Gastroesophageal sphincter (tissue), 3 donors: ENCODE measurements around the gene APOB.

Source experiments
- EP300 ChIP-seq: sonication (generic); formaldehyde crosslinking; IDR thresholded peaks from one replicate; pipeline ENCODE4 v1.6.1; 2017; ENCODE audit warnings: antibody characterized with exemption, mild to moderate bottlenecking
- POLR2A ChIP-seq, 2 donors: fragments of 450-650 bp; IDR thresholded peaks; one replicate each; pipeline ENCODE4 v1.6.1; 2017; ENCODE audit warnings: antibody characterized with exemption in 2 of 2, mild to moderate bottlenecking in 2 of 2, moderate library complexity in 1 of 2
- TF ChIP-seq, protein P1 (sequence below), 4 experiments: fragments of 200-600 bp in 2 of 4; fragments of 450-650 bp in 2 of 4; sonication (generic) in 1 of 4; IDR thresholded peaks; one replicate each; pipeline ENCODE4 v1.5.1; 2017 to 2019; ENCODE audit warnings: antibody characterized with exemption in 4 of 4, mild to moderate bottlenecking in 2 of 4, moderate library complexity in 2 of 4

DNA sequence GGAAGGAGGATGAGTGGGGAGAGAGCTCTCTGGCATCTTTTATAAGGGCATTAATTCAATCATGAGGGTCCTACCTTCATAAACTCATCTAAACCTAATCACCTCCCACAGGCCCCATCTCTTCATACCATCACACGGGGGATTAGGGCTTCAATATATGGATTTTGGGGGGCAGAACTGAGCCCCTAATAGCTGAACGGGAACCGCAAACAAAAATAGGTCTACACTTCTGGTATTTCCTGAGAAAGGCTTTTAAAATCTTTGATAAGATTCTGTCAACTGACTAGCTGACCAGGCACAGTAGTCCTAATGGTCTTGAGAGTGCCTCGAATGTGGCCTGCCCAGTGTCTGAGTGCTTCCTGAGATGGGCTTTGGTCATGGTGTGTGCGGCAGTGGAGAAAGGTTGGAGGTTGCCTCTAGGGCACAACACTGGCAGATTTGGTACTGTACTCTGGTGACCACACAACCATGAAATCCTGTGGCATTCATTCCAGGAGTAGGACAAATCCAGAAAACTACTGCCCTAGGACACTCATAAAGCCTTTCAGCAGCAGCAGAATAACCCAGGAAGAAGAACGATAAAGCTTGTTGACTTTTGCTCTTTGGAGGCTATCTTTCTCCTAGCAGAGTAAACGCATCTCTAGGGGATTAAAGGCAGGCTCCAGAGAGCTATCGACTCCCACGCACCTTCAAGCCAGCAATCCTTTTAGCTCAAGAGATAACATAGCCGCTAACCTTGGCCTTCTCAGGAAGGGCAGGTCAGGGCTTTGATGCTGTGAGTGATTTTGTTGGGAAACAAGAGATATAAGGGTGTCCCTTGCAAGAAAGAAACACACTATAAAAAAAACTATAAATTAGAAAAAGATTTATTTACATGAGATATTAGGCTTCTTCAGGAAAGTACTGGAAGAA is 12.3 kb upstream of the APOB start:
- TF ChIP-seq, protein P1, sequence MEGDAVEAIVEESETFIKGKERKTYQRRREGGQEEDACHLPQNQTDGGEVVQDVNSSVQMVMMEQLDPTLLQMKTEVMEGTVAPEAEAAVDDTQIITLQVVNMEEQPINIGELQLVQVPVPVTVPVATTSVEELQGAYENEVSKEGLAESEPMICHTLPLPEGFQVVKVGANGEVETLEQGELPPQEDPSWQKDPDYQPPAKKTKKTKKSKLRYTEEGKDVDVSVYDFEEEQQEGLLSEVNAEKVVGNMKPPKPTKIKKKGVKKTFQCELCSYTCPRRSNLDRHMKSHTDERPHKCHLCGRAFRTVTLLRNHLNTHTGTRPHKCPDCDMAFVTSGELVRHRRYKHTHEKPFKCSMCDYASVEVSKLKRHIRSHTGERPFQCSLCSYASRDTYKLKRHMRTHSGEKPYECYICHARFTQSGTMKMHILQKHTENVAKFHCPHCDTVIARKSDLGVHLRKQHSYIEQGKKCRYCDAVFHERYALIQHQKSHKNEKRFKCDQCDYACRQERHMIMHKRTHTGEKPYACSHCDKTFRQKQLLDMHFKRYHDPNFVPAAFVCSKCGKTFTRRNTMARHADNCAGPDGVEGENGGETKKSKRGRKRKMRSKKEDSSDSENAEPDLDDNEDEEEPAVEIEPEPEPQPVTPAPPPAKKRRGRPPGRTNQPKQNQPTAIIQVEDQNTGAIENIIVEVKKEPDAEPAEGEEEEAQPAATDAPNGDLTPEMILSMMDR (IDR thresholded peaks at IDR 0.05) = no peak
- no peak for TF ChIP-seq EP300
- no peak for TF ChIP-seq POLR2A (IDR thresholded peaks at IDR 0.05)
